HS-5 (cell line): ENCODE results near the gene MPP7.
A peak's percentile ranks its signal among the peaks of the same experiment; 100 is the strongest.

ENCODE experiments used
- DNase-seq: peaks from one replicate; pipeline ENCODE4 v3.0.0-alpha.2; 2012; ENCODE audit warnings: low read depth

Gene MPP7

DNA sequence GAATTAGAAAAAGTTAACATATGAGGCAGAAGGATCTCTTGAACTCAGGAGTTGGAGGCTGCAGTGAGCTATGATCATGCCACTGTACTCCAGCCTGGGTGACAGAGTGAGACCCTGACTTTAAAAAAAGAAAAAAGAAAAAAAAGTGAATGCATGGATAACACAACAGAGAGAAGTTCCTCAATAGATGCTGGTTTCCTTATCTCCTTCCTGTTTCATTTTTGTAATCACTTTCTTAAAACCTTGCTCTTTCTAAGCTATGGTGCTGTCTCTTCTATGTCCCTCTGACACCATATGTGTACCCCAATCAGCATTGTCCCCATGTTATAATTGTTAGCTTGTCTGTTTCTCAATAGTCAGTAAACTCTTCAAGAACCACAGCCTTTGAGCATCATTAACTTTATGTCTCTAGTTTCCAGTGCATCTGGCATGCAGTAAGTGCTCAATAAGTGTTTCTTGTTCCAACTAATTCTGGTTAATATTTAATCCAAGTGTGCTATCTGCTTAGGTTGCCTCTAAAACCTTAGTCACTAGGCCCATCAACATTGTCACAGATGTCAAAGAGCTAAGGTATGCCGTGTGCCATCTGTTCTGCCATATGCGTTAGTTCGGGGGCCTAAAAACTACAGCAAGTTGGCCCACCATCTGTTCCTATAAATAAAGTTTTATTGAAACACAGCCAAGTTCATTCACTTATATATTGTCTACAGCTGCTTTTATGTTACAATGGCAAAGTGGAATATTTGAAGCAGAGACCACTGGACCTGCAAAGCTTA, 36.2 kb downstream of the MPP7 start:
- no peak for DNase-seq

DNA sequence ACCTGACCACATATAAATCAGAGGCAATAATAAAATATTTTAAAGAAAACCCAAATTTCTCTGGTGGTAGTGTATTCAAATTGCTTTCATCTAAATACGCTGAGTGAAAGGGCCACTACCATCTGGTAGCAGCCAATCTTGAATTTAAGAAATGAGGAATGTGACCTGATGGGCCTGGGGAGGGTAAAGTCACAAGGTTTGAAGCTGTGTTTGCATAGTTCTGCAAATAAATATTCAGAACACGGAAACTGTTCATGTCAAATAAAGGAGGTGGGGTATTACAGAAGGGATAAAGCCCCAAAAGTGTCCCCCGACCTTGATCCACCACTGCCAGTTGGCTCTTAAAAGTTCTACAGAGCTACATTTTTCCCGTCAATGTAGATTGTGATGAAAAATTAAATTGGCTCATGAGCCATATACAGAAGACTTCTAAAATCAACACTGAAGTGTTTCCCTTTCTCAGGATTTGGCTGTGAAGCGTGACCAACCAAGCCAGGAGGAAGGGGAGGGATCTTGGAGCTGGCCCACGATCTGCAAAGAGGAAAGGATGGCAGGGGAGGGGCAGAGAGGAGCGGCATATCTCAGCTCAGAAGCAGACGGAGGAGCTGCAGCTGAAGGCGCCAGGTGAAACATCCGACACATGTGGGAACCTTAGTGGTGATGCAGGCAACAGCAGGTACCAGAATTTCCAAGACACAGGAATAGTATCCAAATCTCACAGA, 39.6 kb downstream of the MPP7 start:
- DNase-seq, result no peak

DNA sequence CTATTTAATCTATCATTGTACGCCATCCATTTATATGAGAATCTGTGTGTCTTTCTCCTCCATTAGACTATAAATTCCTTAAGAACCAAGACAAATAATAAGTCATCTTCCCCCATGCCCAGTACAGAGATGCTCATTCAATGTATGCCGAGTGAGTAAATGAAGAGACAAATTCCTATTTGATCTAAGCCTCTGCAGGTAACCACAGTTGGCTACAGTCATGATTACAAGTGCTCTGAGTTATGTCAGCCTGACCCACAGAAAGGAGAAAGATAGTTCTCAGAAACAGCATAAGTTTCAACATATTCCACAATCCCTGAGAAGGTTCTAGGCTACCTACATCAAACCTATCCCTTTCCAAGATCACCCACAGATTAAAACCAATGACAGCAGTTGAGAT, 46.1 kb downstream of the MPP7 start:
- no peak for DNase-seq

DNA sequence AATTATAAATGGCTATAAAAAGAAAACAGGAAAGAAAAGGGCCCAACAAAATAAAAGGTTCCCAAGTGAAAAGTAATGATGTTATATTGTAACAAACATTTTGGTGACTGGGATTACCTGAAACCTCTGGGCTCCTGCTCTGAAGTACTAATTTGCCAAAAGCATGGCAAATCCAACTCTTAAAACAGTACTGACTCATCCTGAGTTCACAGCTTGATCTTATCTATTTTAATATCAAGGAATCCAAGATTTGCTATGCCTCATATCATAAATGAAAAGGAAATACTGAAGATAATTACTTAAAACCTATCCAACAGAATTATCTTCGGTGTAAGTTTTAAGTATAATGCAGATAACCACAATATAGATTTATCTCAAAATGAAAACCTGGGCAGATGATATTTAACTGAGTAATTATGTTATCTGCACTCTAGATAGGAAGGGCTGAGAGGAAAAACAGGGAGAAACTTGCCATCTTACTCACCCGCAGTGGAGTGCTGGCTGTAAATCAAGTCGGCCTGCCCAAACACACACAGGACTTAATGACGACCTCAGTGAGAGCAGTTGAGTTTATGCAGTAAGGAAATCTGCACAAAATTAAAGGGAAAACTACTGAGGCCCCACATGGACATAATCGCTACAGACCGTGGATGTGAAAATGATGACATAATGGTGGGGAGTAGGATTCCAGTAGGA, 48.4 kb downstream of the MPP7 start:
- DNase-seq, result peak; percentile 10

DNA sequence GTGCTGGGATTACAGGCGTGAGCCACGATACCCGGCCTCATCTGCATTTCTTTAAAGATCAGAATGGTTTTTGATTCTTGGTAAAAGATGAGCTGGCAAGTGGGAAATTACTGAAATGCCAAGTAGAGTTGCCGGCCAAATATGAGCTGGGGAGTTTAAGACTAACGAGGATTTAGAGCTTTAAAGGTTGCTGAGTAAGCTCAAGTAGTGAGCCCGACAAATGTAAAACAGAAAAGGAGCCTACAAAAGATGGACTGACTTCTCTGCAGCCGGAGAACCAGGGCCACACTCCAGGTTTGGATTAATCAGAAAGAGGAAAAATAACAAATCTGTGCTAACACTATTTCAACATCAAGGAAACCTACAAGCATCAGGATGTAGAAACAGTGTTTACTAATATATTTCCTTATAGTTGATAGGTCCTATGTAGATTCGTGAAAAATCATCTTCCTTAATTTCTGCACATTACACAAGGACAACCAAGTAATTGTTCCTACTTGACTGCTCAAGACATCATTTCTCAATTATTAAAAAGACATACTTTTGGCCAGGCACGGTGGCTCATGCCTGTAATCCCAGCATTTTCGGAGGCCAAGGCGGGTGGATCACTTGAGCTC, 49.6 kb downstream of the MPP7 start:
- DNase-seq, result no peak
